ENCODE data around the gene TBL1X. TPM values are rescaled to one million over a fixed set of nuclear protein-coding genes. Genes with fewer than 3 reads are reported as not detected.

TBL1X gene
- total RNA-seq, 2 donors from 2014 or later, result 8.0 to 18.6 TPM

- Mint-ChIP-seq H3K9me3 (no peaks in the 10 kb centered on the region), H3K36me3 (ENCODE audit: low read depth) (peaks cover 18% of the 10 kb centered on the region), H3K27ac (no peak overlapping the region), H3K4me3 (no peak overlapping the region), H3K4me1 (no peaks in the 10 kb centered on the region), H3K27me3 (no peaks in the 10 kb centered on the region)
- no peak for ATAC-seq (replicated peaks)
These were observed 203.7 kb downstream of the TBL1X start for GRCh38 chrX:9668537-9668936.

- no peak overlapping the region for H3K27ac Mint-ChIP-seq
- H3K4me1 Mint-ChIP-seq, result no peaks in the 10 kb centered on the region
- ATAC-seq (replicated peaks), result no peak
- H3K27me3 Mint-ChIP-seq, result no peaks in the 10 kb centered on the region
- no peak overlapping the region for H3K4me3 Mint-ChIP-seq
- no peaks in the 10 kb centered on the region for H3K9me3 Mint-ChIP-seq
- H3K36me3 Mint-ChIP-seq (ENCODE audit: low read depth), result peaks cover 24% of the 10 kb centered on the region
These were observed 205.4 kb downstream of the TBL1X start for GRCh38 chrX:9670136-9670814.

- Mint-ChIP-seq H3K4me1 (peaks cover 3% of the 10 kb centered on the region), H3K36me3 (ENCODE audit: low read depth) (peaks cover 25% of the 10 kb centered on the region), H3K27me3 (no peaks in the 10 kb centered on the region), H3K27ac (no peak overlapping the region), H3K9me3 (no peaks in the 10 kb centered on the region), H3K4me3 (no peak overlapping the region)
- ATAC-seq (replicated peaks), result no peak
These were observed 207.1 kb downstream of the TBL1X start for GRCh38 chrX:9671998-9672397.

- no peaks in the 10 kb centered on the region for H3K27me3 Mint-ChIP-seq
- H3K4me1 Mint-ChIP-seq, result peaks cover 12% of the 10 kb centered on the region
These were observed 211.4 kb downstream of the TBL1X start for GRCh38 chrX:9676306-9676705.

GRCh38 chrX:9676738-9677097 lies 211.9 kb downstream of the TBL1X start:
- peak overlapping the region; percentile 23 for H3K4me3 Mint-ChIP-seq
- H3K27me3 Mint-ChIP-seq, result no peaks in the 10 kb centered on the region
- H3K36me3 Mint-ChIP-seq (ENCODE audit: low read depth), result peaks cover 42% of the 10 kb centered on the region
- no peak for ATAC-seq (replicated peaks)
- no peaks in the 10 kb centered on the region for H3K9me3 Mint-ChIP-seq
- peak overlapping the region; percentile 76 for H3K27ac Mint-ChIP-seq
- peaks cover 12% of the 10 kb centered on the region for H3K4me1 Mint-ChIP-seq

More at GRCh38 chrX:9676306-9676705, 211.4 kb downstream of the TBL1X start:
- Mint-ChIP-seq H3K36me3 (ENCODE audit: low read depth) (peaks cover 43% of the 10 kb centered on the region), H3K27ac (no peak overlapping the region), H3K4me3 (no peak overlapping the region), H3K9me3 (no peaks in the 10 kb centered on the region)
- ATAC-seq (replicated peaks), result no peak

- peaks cover 12% of the 10 kb centered on the region for H3K4me1 Mint-ChIP-seq
- no peaks in the 10 kb centered on the region for H3K9me3 Mint-ChIP-seq
- H3K27me3 Mint-ChIP-seq, result no peaks in the 10 kb centered on the region
- peak overlapping the region; percentile 88 for H3K27ac Mint-ChIP-seq
- peak; percentile 98 for ATAC-seq (replicated peaks)
- H3K36me3 Mint-ChIP-seq (ENCODE audit: low read depth), result peaks cover 37% of the 10 kb centered on the region
- peak overlapping the region; percentile 51 for H3K4me3 Mint-ChIP-seq
These were observed 212.4 kb downstream of the TBL1X start for GRCh38 chrX:9677098-9677739.

- ATAC-seq (replicated peaks), result no peak
- peak overlapping the region; percentile 88 for H3K27ac Mint-ChIP-seq
- H3K4me1 Mint-ChIP-seq, result peaks cover 12% of the 10 kb centered on the region
- no peaks in the 10 kb centered on the region for H3K27me3 Mint-ChIP-seq
- peak overlapping the region; percentile 51 for H3K4me3 Mint-ChIP-seq
- no peaks in the 10 kb centered on the region for H3K9me3 Mint-ChIP-seq
- H3K36me3 Mint-ChIP-seq (ENCODE audit: low read depth), result peaks cover 25% of the 10 kb centered on the region
These were observed 213.5 kb downstream of the TBL1X start for GRCh38 chrX:9678215-9678965.

- no peak for ATAC-seq (replicated peaks)
- Mint-ChIP-seq H3K4me1 (peaks cover 12% of the 10 kb centered on the region), H3K36me3 (ENCODE audit: low read depth) (peaks cover 39% of the 10 kb centered on the region), H3K9me3 (no peaks in the 10 kb centered on the region), H3K27me3 (no peaks in the 10 kb centered on the region), H3K27ac (no peak overlapping the region), H3K4me3 (no peak overlapping the region)
These were observed 216.2 kb downstream of the TBL1X start for GRCh38 chrX:9681011-9681410.

GRCh38 chrX:9681422-9681821 lies 216.6 kb downstream of the TBL1X start:
- no peak overlapping the region for H3K4me3 Mint-ChIP-seq
- H3K9me3 Mint-ChIP-seq, result no peaks in the 10 kb centered on the region
- H3K36me3 Mint-ChIP-seq (ENCODE audit: low read depth), result peaks cover 43% of the 10 kb centered on the region
- H3K27ac Mint-ChIP-seq, result no peak overlapping the region
- ATAC-seq (replicated peaks), result no peak
- H3K4me1 Mint-ChIP-seq, result peaks cover 12% of the 10 kb centered on the region
- H3K27me3 Mint-ChIP-seq, result no peaks in the 10 kb centered on the region

- peaks cover 8% of the 10 kb centered on the region for H3K4me1 Mint-ChIP-seq
- peaks cover 53% of the 10 kb centered on the region for H3K36me3 Mint-ChIP-seq (ENCODE audit: low read depth)
- no peak overlapping the region for H3K27ac Mint-ChIP-seq
- no peaks in the 10 kb centered on the region for H3K9me3 Mint-ChIP-seq
- ATAC-seq (replicated peaks), result no peak
- H3K27me3 Mint-ChIP-seq, result no peaks in the 10 kb centered on the region
- H3K4me3 Mint-ChIP-seq, result no peak overlapping the region
These were observed 217.6 kb downstream of the TBL1X start for GRCh38 chrX:9682456-9682855.

GRCh38 chrX:9682861-9683260 lies 218.0 kb downstream of the TBL1X start:
- no peaks in the 10 kb centered on the region for H3K27me3 Mint-ChIP-seq
- ATAC-seq (replicated peaks), result no peak
- H3K4me3 Mint-ChIP-seq, result no peak overlapping the region
- peaks cover 4% of the 10 kb centered on the region for H3K4me1 Mint-ChIP-seq
- H3K9me3 Mint-ChIP-seq, result no peaks in the 10 kb centered on the region
- H3K27ac Mint-ChIP-seq, result no peak overlapping the region
- H3K36me3 Mint-ChIP-seq (ENCODE audit: low read depth), result peaks cover 50% of the 10 kb centered on the region

GRCh38 chrX:9683350-9683749 lies 218.5 kb downstream of the TBL1X start:
- Mint-ChIP-seq H3K4me1 (no peaks in the 10 kb centered on the region), H3K27me3 (no peaks in the 10 kb centered on the region), H3K9me3 (no peaks in the 10 kb centered on the region), H3K4me3 (no peak overlapping the region), H3K36me3 (ENCODE audit: low read depth) (peaks cover 52% of the 10 kb centered on the region), H3K27ac (no peak overlapping the region)
- no peak for ATAC-seq (replicated peaks)

GRCh38 chrX:9687899-9688298 lies 223.0 kb downstream of the TBL1X start:
- Mint-ChIP-seq H3K27ac (no peak overlapping the region), H3K4me1 (no peaks in the 10 kb centered on the region), H3K4me3 (no peak overlapping the region), H3K36me3 (ENCODE audit: low read depth) (peaks cover 61% of the 10 kb centered on the region), H3K9me3 (no peaks in the 10 kb centered on the region), H3K27me3 (no peaks in the 10 kb centered on the region)
- ATAC-seq (replicated peaks), result no peak

- H3K27ac Mint-ChIP-seq, result no peak overlapping the region
- no peaks in the 10 kb centered on the region for H3K9me3 Mint-ChIP-seq
- no peak for ATAC-seq (replicated peaks)
- no peaks in the 10 kb centered on the region for H3K27me3 Mint-ChIP-seq
- H3K4me1 Mint-ChIP-seq, result no peaks in the 10 kb centered on the region
- no peak overlapping the region for H3K4me3 Mint-ChIP-seq
- H3K36me3 Mint-ChIP-seq (ENCODE audit: low read depth), result peaks cover 68% of the 10 kb centered on the region
These were observed 224.0 kb downstream of the TBL1X start for GRCh38 chrX:9688833-9689232.

- no peak overlapping the region for H3K4me3 Mint-ChIP-seq
- no peaks in the 10 kb centered on the region for H3K9me3 Mint-ChIP-seq
- H3K27ac Mint-ChIP-seq, result no peak overlapping the region
- no peaks in the 10 kb centered on the region for H3K4me1 Mint-ChIP-seq
- ATAC-seq (replicated peaks), result no peak
- peaks cover 66% of the 10 kb centered on the region for H3K36me3 Mint-ChIP-seq (ENCODE audit: low read depth)
- H3K27me3 Mint-ChIP-seq, result no peaks in the 10 kb centered on the region
These were observed 225.2 kb downstream of the TBL1X start for GRCh38 chrX:9690046-9690445.
